DMS153 treated with DMSO at 0.1 percent for 48 hours (cell line): ENCODE measurements around the gene FRY.

Experiments
- DNase-seq: peaks from one replicate; lab custom pipeline; 2025; ENCODE audit not compliant: unreplicated experiment; lab: John Stamatoyannopoulos, UW

The FRY gene

GRCh38 chr13:32079587-32079986 lies 48.0 kb downstream of the FRY start:
- no peak for DNase-seq

DNA sequence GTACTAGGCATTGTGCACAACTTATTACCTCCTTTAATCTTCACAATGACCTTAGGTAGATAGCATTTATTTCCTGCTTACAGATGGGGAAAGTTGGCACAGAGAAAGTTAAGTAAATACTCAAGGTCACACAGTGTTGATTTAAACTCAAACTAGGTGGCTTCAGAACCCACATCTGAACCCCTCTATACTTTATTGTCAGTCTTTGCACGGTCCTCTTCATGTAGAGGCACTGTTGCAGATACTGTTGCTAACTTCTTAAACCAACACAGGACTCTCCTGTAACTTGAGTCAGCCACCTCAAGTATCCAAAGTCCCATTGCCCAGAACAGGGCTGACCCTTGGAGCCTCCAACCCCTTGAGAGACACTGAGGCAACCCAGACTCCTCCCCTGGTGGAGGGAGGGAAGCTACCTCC lies 48.8 kb downstream of the FRY start:
- no peak for DNase-seq

DNA sequence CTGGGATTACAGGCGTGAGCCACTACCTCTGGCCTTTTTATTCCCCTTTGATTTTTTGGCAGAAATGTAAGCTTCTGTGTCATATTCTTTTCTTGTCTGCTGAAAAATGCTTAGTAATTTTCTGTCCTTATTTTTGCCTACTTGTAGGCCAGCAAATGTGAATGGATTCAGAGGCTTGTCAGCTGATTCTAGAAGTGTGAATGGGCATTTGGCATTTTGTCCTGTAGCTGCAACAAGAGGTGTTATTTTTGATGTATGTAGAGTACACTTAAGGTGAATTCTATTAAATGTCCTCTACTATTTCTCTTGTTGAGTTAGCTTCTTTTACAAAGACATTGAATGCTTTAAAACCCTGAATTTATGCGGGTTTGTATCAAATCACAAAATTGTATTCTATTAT lies 50.0 kb downstream of the FRY start:
- DNase-seq: no peak

DNA sequence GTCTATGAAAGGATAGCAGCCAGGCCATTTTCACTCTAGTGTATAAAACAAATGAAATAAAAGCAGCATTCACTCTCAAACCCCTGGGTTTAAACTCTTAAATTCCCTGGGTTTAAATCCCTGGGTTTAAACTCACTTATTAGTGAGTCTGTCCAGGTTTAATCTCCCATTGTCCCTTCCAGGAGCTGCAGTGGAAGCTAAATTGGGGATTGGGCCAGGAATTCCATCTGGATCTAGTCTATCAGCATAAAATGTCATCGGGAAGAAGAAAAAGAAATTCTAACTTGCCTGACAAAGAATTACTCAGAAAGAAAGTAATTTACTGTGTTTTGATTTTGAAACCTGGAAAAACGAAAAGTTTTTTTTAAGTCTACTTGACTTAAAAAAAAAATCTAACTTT lies 54.8 kb downstream of the FRY start:
- no peak for DNase-seq

- DNase-seq: peak; percentile 52
Measured at GRCh38 chr13:32086791-32087441, 55.3 kb downstream of the FRY start.

GRCh38 chr13:32087955-32088747 lies 56.6 kb downstream of the FRY start:
- no peak for DNase-seq

DNA sequence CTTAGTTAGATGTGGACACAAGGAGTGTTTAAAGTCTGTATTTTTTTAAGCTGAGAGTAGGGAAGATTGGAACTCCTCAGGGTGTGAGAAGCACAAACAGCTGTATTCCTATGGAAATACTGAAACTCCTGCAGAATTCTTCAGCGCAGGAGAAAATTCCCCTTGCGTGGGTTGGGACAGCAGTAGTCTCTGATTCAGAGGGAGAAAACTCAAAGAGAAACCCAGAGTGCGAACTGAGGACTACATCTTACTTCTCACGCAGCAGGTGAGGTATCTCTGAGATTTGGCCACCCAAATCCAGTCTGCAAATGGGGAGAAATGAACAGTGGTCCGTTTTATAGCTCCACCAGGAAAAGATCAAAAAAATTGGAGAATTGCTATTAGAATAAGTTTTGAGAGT lies 60.9 kb downstream of the FRY start:
- DNase-seq: no peak

- no peak for DNase-seq
Measured at GRCh38 chr13:32093006-32093405, 61.4 kb downstream of the FRY start.

- DNase-seq: no peak
Measured at GRCh38 chr13:32098272-32098671, 66.7 kb downstream of the FRY start.

GRCh38 chr13:32105653-32106313 lies 74.2 kb downstream of the FRY start:
- no peak for DNase-seq

- DNase-seq: no peak
Measured at GRCh38 chr13:32107474-32107873, 75.9 kb downstream of the FRY start.

GRCh38 chr13:32107973-32108372 lies 76.4 kb downstream of the FRY start:
- no peak for DNase-seq

GRCh38 chr13:32113532-32113931 lies 82.0 kb downstream of the FRY start:
- no peak for DNase-seq

GRCh38 chr13:32114284-32114950 lies 82.8 kb downstream of the FRY start:
- no peak for DNase-seq

DNA sequence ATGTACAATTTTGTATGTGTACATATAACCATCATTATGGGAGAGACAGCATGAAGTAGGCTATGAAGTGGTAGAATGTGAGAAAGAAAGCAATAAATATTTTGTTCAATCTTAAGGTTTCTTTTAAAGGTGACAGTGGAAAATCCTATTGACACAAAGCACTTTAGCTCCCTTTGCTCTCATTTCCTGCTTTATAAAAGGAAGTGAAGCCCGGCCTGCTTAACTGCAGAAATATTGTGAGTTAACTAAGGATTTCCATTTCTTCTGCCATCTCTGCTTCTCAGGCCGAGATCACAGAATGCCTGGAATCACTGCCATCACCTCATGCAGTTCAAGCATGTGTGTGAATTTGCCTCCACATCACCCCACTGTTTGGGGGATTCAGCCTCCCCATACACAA lies 83.5 kb downstream of the FRY start:
- no peak for DNase-seq

GRCh38 chr13:32116210-32116609 lies 84.6 kb downstream of the FRY start:
- DNase-seq: no peak

GRCh38 chr13:32117001-32117400 lies 85.4 kb downstream of the FRY start:
- DNase-seq: no peak

DNA sequence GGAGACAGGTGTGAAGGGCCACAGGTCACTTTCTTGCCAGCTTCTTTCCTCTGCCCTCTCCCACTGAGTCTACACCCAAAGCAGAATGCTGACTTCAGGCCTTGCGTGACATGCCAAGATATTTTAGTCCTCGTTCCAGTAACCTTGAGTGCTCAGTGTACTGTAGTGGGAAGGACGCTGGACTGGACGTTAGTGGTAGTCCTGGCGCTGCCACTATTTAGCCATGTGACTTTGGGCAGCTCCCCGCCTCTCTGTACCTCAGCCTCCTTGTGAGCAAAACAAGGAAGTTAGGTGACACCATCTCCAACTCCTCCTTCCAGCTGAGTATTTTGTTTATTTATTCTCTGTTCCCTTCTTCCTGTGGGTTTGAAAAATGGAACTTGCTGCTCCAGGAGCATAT lies 86.1 kb downstream of the FRY start:
- DNase-seq: peak; percentile 72

DNA sequence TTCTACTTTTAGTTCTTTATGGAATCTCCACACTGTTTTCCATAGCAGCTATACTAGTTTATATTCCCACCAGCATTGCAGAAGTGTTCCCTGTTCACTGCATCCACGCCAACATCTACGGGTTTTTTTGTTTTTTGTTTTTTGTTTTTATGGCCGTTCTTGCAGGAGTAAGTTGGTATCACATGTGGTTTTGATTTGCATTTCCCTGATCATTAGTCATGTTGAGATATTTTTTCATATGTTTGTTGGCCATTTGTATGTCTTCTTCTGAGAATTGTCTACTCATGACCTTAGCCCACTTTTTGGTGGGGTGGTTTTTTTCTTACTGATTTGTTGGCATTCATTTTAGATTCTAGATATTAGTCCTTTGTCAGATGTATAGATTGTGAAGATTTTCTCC lies 89.7 kb downstream of the FRY start:
- DNase-seq: no peak

DNA sequence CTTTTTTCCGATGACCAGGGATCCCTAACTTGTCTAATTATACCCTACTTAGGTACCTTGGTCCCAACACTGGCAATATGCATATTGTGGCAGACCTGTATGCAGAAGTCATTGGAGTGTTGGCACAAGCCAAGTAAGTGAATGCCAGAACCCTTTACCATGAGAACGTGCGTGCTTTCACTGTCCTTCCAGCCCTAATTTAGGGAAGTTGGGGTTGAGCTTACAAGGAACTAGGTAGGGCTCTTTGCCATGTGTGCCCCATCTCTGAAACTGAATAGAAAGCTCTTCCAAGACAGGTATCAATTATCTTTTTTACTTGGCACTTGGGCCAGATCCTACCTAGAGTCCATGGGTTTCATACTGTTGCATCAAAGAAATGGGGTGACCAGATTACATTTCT lies 93.2 kb downstream of the FRY start:
- no peak for DNase-seq

DNA sequence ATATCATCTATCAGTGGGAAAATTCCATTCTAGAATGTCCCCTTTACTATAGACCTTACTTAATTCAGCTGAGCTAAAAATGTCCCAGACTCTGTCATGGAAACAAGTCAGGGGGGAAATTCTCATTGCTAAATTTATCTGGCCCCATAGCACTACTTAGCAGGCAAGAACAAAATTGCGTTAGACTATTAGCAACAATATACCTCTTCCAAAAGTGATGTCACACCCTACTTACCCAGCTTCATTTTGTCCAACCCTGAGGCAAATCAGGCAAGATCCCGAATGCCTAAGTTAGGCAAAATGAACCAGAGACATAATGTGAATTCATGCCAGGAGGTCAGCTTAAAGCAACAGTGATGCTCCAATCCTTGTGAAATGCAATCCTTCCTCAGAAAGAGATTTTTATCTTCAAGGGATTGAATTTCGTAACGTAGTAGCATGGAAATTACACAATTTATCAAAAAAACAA lies 93.7 kb downstream of the FRY start:
- DNase-seq: no peak

DNA sequence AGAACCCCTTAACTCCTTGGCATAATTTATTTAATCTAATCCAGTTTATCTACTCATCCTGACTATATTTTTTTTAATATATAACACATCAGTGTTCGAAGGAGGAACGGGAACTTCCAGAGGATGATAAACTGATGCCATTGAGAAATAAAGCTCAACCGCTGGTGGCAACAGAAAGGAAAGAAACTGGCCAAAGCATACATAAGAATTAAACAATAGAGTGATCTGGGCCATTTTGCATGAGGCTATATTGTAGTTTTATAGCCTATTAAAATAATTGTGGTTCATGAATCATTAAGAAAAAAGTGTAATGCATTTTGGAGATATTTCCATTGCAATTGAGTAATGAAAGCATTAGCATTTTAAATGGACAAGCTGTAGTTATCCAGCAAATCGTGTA lies 94.2 kb downstream of the FRY start:
- no peak for DNase-seq
